ENCODE data around the gene CDKAL1. TPM values are rescaled to one million over a fixed set of nuclear protein-coding genes. Genes with fewer than 3 reads are reported as not detected.

The CDKAL1 gene
- total RNA-seq, 6 experiments from 2014 or later: 9.2 to 14.3 (median 11.9) TPM

- Mint-ChIP-seq H3K27me3 (ENCODE audit: insufficient read depth) (peaks cover 6% of the 10 kb centered on the region), H3K36me3 (ENCODE audit: low read depth) (no peaks in the 10 kb centered on the region; the same call in 1 of the 2 replicates), H3K4me1 (ENCODE audit: low read depth) (peaks cover 29% of the 10 kb centered on the region), H3K4me3 (no peak overlapping the region), H3K27ac (peak overlapping the region; percentile 48), H3K9me3 (no peaks in the 10 kb centered on the region)
- no peak for TF ChIP-seq CTCF (IDR thresholded peaks at IDR 0.05)
- DNase-seq: peak; percentile 83
Observed at GRCh38 chr6:21265730-21266044, 731.4 kb downstream of the CDKAL1 start.

- Mint-ChIP-seq H3K9me3 (no peaks in the 10 kb centered on the region; the same call in 1 of the 2 replicates), H3K27ac (no peak overlapping the region), H3K36me3 (ENCODE audit: low read depth) (no peaks in the 10 kb centered on the region; the same call in 1 of the 2 replicates), H3K4me1 (ENCODE audit: low read depth) (peaks cover 7% of the 10 kb centered on the region), H3K4me3 (no peak overlapping the region), H3K27me3 (ENCODE audit: insufficient read depth) (peaks cover 11% of the 10 kb centered on the region)
- no peak for TF ChIP-seq CTCF (IDR thresholded peaks at IDR 0.05)
- DNase-seq: no peak
Observed at GRCh38 chr6:21270636-21271201, 736.5 kb downstream of the CDKAL1 start.

GRCh38 chr6:21271428-21272155 is 737.3 kb downstream of the CDKAL1 start:
- Mint-ChIP-seq H3K4me3 (no peak overlapping the region), H3K4me1 (ENCODE audit: low read depth) (no peaks in the 10 kb centered on the region), H3K9me3 (no peaks in the 10 kb centered on the region; the same call in 1 of the 2 replicates), H3K27ac (no peak overlapping the region), H3K27me3 (ENCODE audit: insufficient read depth) (peaks cover 11% of the 10 kb centered on the region), H3K36me3 (ENCODE audit: low read depth) (no peaks in the 10 kb centered on the region)
- TF ChIP-seq CTCF (IDR thresholded peaks at IDR 0.05): no peak
- DNase-seq: no peak

GRCh38 chr6:21273451-21273850 is 739.2 kb downstream of the CDKAL1 start:
- Mint-ChIP-seq H3K4me3 (no peak overlapping the region), H3K9me3 (no peaks in the 10 kb centered on the region; the same call in 1 of the 2 replicates), H3K36me3 (ENCODE audit: low read depth) (no peaks in the 10 kb centered on the region), H3K27me3 (ENCODE audit: insufficient read depth) (peaks cover 13% of the 10 kb centered on the region), H3K27ac (no peak overlapping the region), H3K4me1 (ENCODE audit: low read depth) (no peaks in the 10 kb centered on the region)
- no peak for TF ChIP-seq CTCF (IDR thresholded peaks at IDR 0.05)
- DNase-seq: no peak

- DNase-seq: no peak
- no peak overlapping the region for H3K27ac Mint-ChIP-seq
- no peak for TF ChIP-seq CTCF (IDR thresholded peaks at IDR 0.05)
- no peaks in the 10 kb centered on the region; the same call in 1 of the 2 replicates for H3K9me3 Mint-ChIP-seq
- H3K4me3 Mint-ChIP-seq: no peak overlapping the region
- H3K4me1 Mint-ChIP-seq (ENCODE audit: low read depth): no peaks in the 10 kb centered on the region
- peaks cover 13% of the 10 kb centered on the region for H3K27me3 Mint-ChIP-seq (ENCODE audit: insufficient read depth)
- H3K36me3 Mint-ChIP-seq (ENCODE audit: low read depth): no peaks in the 10 kb centered on the region
Observed at GRCh38 chr6:21274851-21275250, 740.6 kb downstream of the CDKAL1 start.
